Left ventricle myocardium inferior (tissue), 1 donor: ENCODE measurements around the gene THOC6. TPM values are rescaled to one million over a fixed set of nuclear protein-coding genes. Genes with fewer than 3 reads are reported as not detected.
"Not testable (repeated sequence)": the region's sequence is repeated elsewhere in the genome, so short reads cannot be mapped to it uniquely, and the experiment has no call there.

Source experiments
- DNase-seq: peaks from one replicate; pipeline ENCODE4 v3.0.0-alpha.2; 2020
- H3K27ac ChIP-seq: fragments of 200-600 bp; replicated peaks from 2 replicates; pipeline ENCODE4 v1.8.0; 2021
- H3K27me3 ChIP-seq: fragments of 200-600 bp; 2 replicates; pipeline ENCODE4 v1.8.0; 2021; ENCODE audit warnings: low read depth
- H3K36me3 ChIP-seq: fragments of 200-600 bp; 2 replicates; pipeline ENCODE4 v1.8.0; 2021
- H3K4me1 ChIP-seq: fragments of 200-600 bp; 2 replicates; pipeline ENCODE4 v1.8.0; 2021
- H3K4me3 ChIP-seq: fragments of 200-600 bp; 2 replicates; pipeline ENCODE4 v1.8.0; 2021; ENCODE audit warnings: mild to moderate bottlenecking, moderate library complexity
- H3K9me3 ChIP-seq: fragments of 200-600 bp; replicated peaks from 2 replicates; pipeline ENCODE4 v1.8.0; 2021
- CTCF ChIP-seq: fragments of 200-600 bp; IDR thresholded peaks from 2 replicates; pipeline ENCODE4 v1.8.0; 2021; ENCODE audit warnings: antibody characterized with exemption, mild to moderate bottlenecking, borderline replicate concordance
- intact Hi-C: fragments of 100-400 bp; cut with micrococcal nuclease; formaldehyde crosslinking; loops from one replicate; pipeline ENCODE4 v1.11.0; 2022
- total RNA-seq: library from RNA; stranded (reverse); fragmentation: NEBNext Ultra II Directional; extraction: Animal tissue kit (Norgen Biotek cat#: 25700); gene quantifications from one replicate; pipeline ENCODE4 v1.2.1, GENCODE V29; 2021
- donor health status: DM: no; HTN: yes; CAD: no; lungs with severe emphysema.

Gene THOC6
- total RNA-seq, 1 donor from 2014 or later = 9.1 TPM

- peaks cover 11% of the 10 kb centered on the region for H3K4me1 ChIP-seq
- intact Hi-C loops = loop anchor here (10.0 kb wide), 1 partner anchor 74 kb away; no protein-coding TSS in a partner anchor
- H3K36me3 ChIP-seq = no peaks in the 10 kb centered on the region
- H3K27ac ChIP-seq = no peak overlapping the region
- no peak for DNase-seq
- H3K4me3 ChIP-seq = no peak overlapping the region
- H3K9me3 ChIP-seq = no peaks in the 10 kb centered on the region
- peaks cover 47% of the 10 kb centered on the region for H3K27me3 ChIP-seq
- no peak for TF ChIP-seq CTCF
Measured at GRCh38 chr16:3051009-3051408, 27.2 kb downstream of the THOC6 start.

DNA sequence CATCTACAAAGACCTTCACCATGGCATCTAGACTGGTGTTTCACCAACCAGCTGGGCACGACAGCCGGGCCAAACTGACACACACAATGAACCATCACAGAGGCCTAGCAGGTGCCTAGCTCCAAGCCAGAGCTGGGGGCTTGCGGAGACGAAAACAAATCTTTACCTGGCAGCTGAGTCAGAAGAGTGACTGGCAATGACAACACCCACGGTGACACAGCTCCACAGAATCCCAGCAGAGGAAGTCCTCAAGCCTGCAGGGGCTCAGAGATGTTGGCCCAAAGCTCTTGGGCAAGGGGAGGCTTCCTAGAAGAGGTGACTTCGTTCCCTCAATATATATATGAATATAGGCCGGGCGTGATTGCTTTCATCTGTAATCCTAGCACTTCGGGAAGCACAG is 27.7 kb downstream of the THOC6 start:
- Histone ChIP-seq H3K4me3 (no peak overlapping the region), H3K36me3 (no peaks in the 10 kb centered on the region), H3K27me3 (peaks cover 43% of the 10 kb centered on the region), H3K9me3 (no peaks in the 10 kb centered on the region), H3K4me1 (peaks cover 6% of the 10 kb centered on the region), H3K27ac (no peak overlapping the region)
- DNase-seq = no peak
- intact Hi-C loops = loop anchor here (10.0 kb wide), 1 partner anchor 73 kb away; no protein-coding TSS in a partner anchor
- no peak for TF ChIP-seq CTCF

DNA sequence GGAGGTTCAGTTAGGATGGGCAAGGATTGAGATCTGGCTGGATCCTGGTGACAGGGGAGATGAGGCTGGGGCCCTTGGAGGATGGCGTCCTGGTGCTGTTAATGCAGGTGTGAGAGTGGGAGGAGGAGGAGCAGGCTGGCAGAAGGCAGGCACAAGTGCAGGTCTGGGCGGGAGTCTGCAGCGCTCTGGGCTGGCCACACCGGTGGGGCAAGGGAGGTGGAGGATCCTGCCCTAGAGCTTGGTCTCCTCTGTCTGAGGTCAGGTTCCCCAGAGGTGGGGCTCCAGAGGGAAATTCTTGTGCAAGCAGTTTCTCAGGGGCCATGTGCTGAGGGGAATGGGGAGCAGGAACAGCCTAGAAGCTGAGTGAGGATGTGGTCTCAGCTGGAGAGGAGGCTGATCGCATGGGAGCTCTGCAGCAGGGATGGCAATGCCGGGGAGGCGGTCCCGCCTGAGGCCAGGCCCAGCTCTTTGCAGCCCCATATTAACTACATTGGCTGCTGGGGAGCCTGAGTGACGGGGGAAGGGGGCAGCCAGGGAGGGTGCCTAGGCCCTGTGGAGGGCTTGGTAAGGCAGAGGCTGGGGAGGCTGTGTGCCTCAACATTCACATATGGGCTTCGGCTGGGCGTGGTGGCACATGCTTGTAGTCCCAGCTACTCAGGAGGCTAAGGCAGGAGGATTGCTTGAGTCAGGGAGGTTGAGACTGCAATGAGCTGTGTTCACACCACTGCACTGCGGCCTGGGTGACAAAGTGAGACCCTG is 28.9 kb downstream of the THOC6 start:
- H3K4me1 ChIP-seq = not testable (repeated sequence)

DNA sequence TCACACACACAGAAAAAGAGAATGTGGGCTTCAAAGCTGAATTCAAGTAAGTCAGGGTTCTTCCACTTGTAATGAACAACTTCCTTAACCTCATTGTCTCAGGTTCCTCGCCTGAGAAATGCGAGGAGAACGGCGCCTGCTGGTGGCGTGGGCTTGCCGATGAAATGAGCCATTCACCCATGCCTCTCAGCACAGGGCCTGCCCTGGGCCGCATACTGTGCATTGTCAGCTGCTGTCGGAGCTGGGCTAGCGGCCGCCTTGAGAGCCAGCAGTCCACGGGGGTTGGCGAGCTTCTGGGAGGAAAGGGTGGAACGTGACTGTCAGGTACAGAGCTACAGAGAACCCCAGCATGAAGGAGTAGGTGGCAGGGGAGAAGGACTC is 29.5 kb downstream of the THOC6 start:
- not testable (repeated sequence) for DNase-seq, H3K4me3 ChIP-seq, H3K27ac ChIP-seq, H3K4me1 ChIP-seq, H3K36me3 ChIP-seq, H3K9me3 ChIP-seq
- intact Hi-C loops = loop anchor here (10.0 kb wide), 1 partner anchor 71 kb away; no protein-coding TSS in a partner anchor
- H3K27me3 ChIP-seq = peaks cover 24% of the 10 kb centered on the region

More for the DNA sequence above, 28.9 kb downstream of the THOC6 start:
- H3K27me3 ChIP-seq = peaks cover 30% of the 10 kb centered on the region
- H3K36me3 ChIP-seq, DNase-seq, H3K4me3 ChIP-seq, H3K9me3 ChIP-seq, H3K27ac ChIP-seq: not testable (repeated sequence)
- intact Hi-C loops = loop anchor here (10.0 kb wide), 1 partner anchor 72 kb away; no protein-coding TSS in a partner anchor

GRCh38 chr16:3054965-3055733 is 31.3 kb downstream of the THOC6 start:
- no peak for DNase-seq
- peaks cover 6% of the 10 kb centered on the region for H3K27me3 ChIP-seq
- H3K27ac ChIP-seq = no peak overlapping the region
- intact Hi-C loops = loop anchor here (10.0 kb wide), 1 partner anchor 70 kb away; no protein-coding TSS in a partner anchor
- no peaks in the 10 kb centered on the region for H3K9me3 ChIP-seq
- peaks cover 24% of the 10 kb centered on the region for H3K4me1 ChIP-seq
- TF ChIP-seq CTCF = no peak
- H3K4me3 ChIP-seq = no peak overlapping the region
- no peaks in the 10 kb centered on the region for H3K36me3 ChIP-seq

DNA sequence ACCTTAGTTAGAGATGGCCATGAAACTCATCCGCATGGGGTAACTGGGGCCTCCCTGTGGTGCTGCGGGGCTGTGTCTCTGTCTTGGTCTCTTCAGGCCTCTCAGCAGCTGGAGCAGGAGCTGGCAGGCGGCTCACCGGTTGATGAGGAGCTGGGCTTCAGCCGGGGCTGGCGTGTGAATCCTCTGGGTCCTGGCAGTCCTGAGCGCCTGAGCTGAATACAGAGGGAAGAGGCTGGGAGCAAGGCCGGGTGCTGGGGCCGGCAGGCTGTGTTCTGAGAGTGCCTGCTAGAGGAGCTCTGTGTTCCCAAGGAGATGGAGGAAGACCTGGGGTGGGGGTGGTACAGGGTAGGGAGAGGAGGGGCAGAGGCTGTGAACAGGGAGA is 31.9 kb downstream of the THOC6 start:
- H3K27ac ChIP-seq, DNase-seq, H3K4me3 ChIP-seq, H3K36me3 ChIP-seq, H3K27me3 ChIP-seq, H3K9me3 ChIP-seq: not testable (repeated sequence)
- H3K4me1 ChIP-seq = peaks cover 30% of the 10 kb centered on the region
- intact Hi-C loops = loop anchor here (10.0 kb wide), 1 partner anchor 69 kb away; no protein-coding TSS in a partner anchor
